HCT116 (cell line): ENCODE measurements around the gene NFE2. TPM values are rescaled to one million over a fixed set of nuclear protein-coding genes. Genes with fewer than 3 reads are reported as not detected.

Experiments
- ATAC-seq: fragments of 200-7000 bp; cut with Tn5 transposase; 2 replicates; pipeline ENCODE4 v1.9.1; 2020; ENCODE audit warnings: mild to moderate bottlenecking, moderate library complexity
- BruUV-seq: library from RNA; stranded (reverse); fragments of 400-500 nt; replicated peaks from 2 replicates; lab custom pipeline; 2021; lab: Mats Ljungman, UMichigan
- CTCF ChIA-PET: fragments of 300-600 bp; sonication (Branson Sonifier 250); formaldehyde crosslinking; loops from one replicate; lab custom pipeline; 2021; ENCODE audit warnings: antibody characterized with exemption; lab: Charles Lee
- POLR2A ChIA-PET: fragments of 300-600, 350-600 bp; sonication (Branson Sonifier 250); formaldehyde crosslinking; loops from one replicate; lab custom pipeline; 2021; ENCODE audit warnings: antibody characterized with exemption; lab: Charles Lee
- RAD21 ChIA-PET, 2 experiments: fragments of 300-600 bp; sonication (Branson Sonifier 250); formaldehyde crosslinking; loops; one replicate each; lab custom pipeline; 2023; ENCODE audit warnings: low total read pairs in 2 of 2; ENCODE audit not compliant: uncharacterized antibody in 2 of 2, unreplicated experiment in 2 of 2, low non-redundant PET in 1 of 2; lab: Charles Lee
- DNase-seq: peaks from one replicate; pipeline ENCODE4 v3.0.0-alpha.2; 2010; ENCODE audit warnings: low read depth, low spot score
- H2AFZ ChIP-seq: fragments of 200-600 bp; shearing (Covaris generic), sonication (generic); 2 replicates; pipeline ENCODE4 v1.6.1; 2017; ENCODE audit warnings: low read depth, mixed run types, mixed read lengths, antibody characterized with exemption, low read length; ENCODE audit not compliant: poor library complexity, severe bottlenecking
- H3K27ac ChIP-seq: 2 replicates; pipeline ENCODE4 v1.5.1; 2012; ENCODE audit warnings: low read depth, low read length
- H3K27me3 ChIP-seq: fragments of 200-600 bp; sonication (generic); 2 replicates; pipeline ENCODE4 v1.6.1; 2016; ENCODE audit warnings: mixed run types, low read length, mixed read lengths; ENCODE audit not compliant: insufficient read depth
- H3K36me3 ChIP-seq, 2 experiments: fragments of 200-500 bp in 1 of 2; fragments of 200-600 bp in 1 of 2; sonication (Bioruptor generic) in 1 of 2; sonication (generic) in 1 of 2; 2 replicates each; pipeline versions ENCODE4 v1.5.1 to v1.6.1; 2014 to 2016; ENCODE audit warnings: low read length in 2 of 2, inconsistent platforms in 1 of 2, mixed read lengths in 1 of 2, mixed run types in 1 of 2; ENCODE audit not compliant: insufficient read depth in 2 of 2, control insufficient read depth in 1 of 2
- H3K4me1 ChIP-seq, 2 experiments: fragments of 200-600 bp in 1 of 2; sonication (generic) in 1 of 2; 2 replicates each; pipeline versions ENCODE4 v1.5.1 to v1.6.1; 2012 to 2017; ENCODE audit warnings: low read length in 2 of 2, inconsistent platforms in 1 of 2, mild to moderate bottlenecking in 1 of 2, mixed read lengths in 1 of 2, mixed run types in 1 of 2, moderate library complexity in 1 of 2; ENCODE audit not compliant: insufficient read depth in 2 of 2, control insufficient read depth in 1 of 2
- H3K4me2 ChIP-seq: fragments of 200-600 bp; sonication (generic); 2 replicates; pipeline ENCODE4 v1.6.1; 2017; ENCODE audit warnings: mixed run types, low read length, mixed read lengths
- H3K4me3 ChIP-seq, 2 experiments: fragments of 200-600 bp in 1 of 2; sonication (generic) in 1 of 2; replicated peaks in 1 of 2; 2 replicates each; pipeline ENCODE4 v1.5.1; 2011 to 2016; ENCODE audit warnings: low read length in 2 of 2, control low read depth in 1 of 2, low read depth in 1 of 2, mild to moderate bottlenecking in 1 of 2, mixed read lengths in 1 of 2, mixed run types in 1 of 2
- H3K79me2 ChIP-seq: fragments of 200-600 bp; sonication (generic); 2 replicates; pipeline ENCODE4 v1.6.1; 2017; ENCODE audit warnings: mild to moderate bottlenecking, mixed run types, low read length, moderate library complexity, mixed read lengths; ENCODE audit not compliant: insufficient read depth
- H3K9ac ChIP-seq: fragments of 200-600 bp; sonication (generic); 2 replicates; pipeline ENCODE4 v1.6.1; 2016; ENCODE audit warnings: low read length, mixed read lengths
- H3K9me2 ChIP-seq: fragments of 200-600 bp; sonication (generic), shearing (Covaris generic); 2 replicates; pipeline ENCODE4 v1.6.1; 2017; ENCODE audit warnings: mixed run types, mild to moderate bottlenecking, moderate library complexity; ENCODE audit not compliant: insufficient read depth
- H3K9me3 ChIP-seq, 2 experiments: fragments of 200-500 bp in 1 of 2; fragments of 200-600 bp in 1 of 2; sonication (Bioruptor generic) in 1 of 2; sonication (generic) in 1 of 2; 2 replicates each; pipeline ENCODE4 v1.6.1; 2014 to 2017; ENCODE audit warnings: low read length in 2 of 2, mixed read lengths in 2 of 2, inconsistent platforms in 1 of 2, low read depth in 1 of 2, mild to moderate bottlenecking in 1 of 2, mixed run types in 1 of 2, moderate library complexity in 1 of 2; ENCODE audit not compliant: control insufficient read depth in 1 of 2, insufficient read depth in 1 of 2
- H4K20me1 ChIP-seq: fragments of 200-600 bp; sonication (generic), shearing (Covaris generic); 2 replicates; pipeline ENCODE4 v1.6.1; 2017; ENCODE audit warnings: mixed run types, mild to moderate bottlenecking, moderate library complexity; ENCODE audit not compliant: insufficient read depth
- CTCF ChIP-seq, 3 experiments: fragments of 200-600 bp in 1 of 3; sonication (generic) in 1 of 3; IDR thresholded peaks in 2 of 3; conservative IDR thresholded peaks in 1 of 3; 2 replicates each; pipeline ENCODE4 v1.5.1; 2012 to 2017; ENCODE audit warnings: low read depth in 2 of 3, low read length in 2 of 3, antibody characterized with exemption in 1 of 3, borderline replicate concordance in 1 of 3, control low read depth in 1 of 3, mild to moderate bottlenecking in 1 of 3, mixed read lengths in 1 of 3, mixed run types in 1 of 3, moderate library complexity in 1 of 3; ENCODE audit not compliant: insufficient read depth in 1 of 3
- ELF1 ChIP-seq: IDR thresholded peaks from 2 replicates; pipeline ENCODE4 v1.6.1; 2012; ENCODE audit warnings: low read depth, borderline replicate concordance
- FOSL1 ChIP-seq: IDR thresholded peaks from 2 replicates; pipeline ENCODE4 v1.6.1; 2012; ENCODE audit warnings: low read depth
- POLR2AphosphoS5 ChIP-seq: IDR thresholded peaks from 2 replicates; pipeline ENCODE4 v1.6.1; 2011; ENCODE audit warnings: mild to moderate bottlenecking, low read depth, low read length, moderate library complexity
- SIN3A ChIP-seq: IDR thresholded peaks from 2 replicates; pipeline ENCODE4 v1.6.1; 2012; ENCODE audit warnings: low read depth
- intact Hi-C: fragments of 100-400 bp; cut with micrococcal nuclease; formaldehyde crosslinking; loops from 2 replicates; pipeline ENCODE4 v1.10.0; 2022
- total RNA-seq: library from RNA; stranded (reverse); gene quantifications from one replicate; pipeline ENCODE4 v1.2.1, GENCODE V29; 2021; ENCODE audit not compliant: unreplicated experiment
- TF ChIP-seq, protein P1 (sequence below): IDR thresholded peaks from 2 replicates; pipeline ENCODE4 v1.6.1; 2012

Gene NFE2
- total RNA-seq, 1 experiment from 2014 or later: 1.3 TPM

- intact Hi-C loops: loop anchor here (5.0 kb wide), 1 partner anchor 34 kb away; the partner anchor contains the start of gene GPR84
- H3K4me3 ChIP-seq: peak overlapping the region; percentile 10 to 58
- H3K27me3 ChIP-seq: no peaks in the 10 kb centered on the region
- peak overlapping the region; percentile 68 for H3K9ac ChIP-seq
- ChIA-PET RAD21 (interaction anchor here in 1 of 2 experiments (0.7 kb wide), 2 partner anchors 16 to 69 kb away, joined by 3 read pairs; no protein-coding TSS in a partner anchor), CTCF (interaction anchor here (0.7 to 5.5 kb wide), 4 partner anchors 7 to 77 kb away, joined by 3 to 63 read pairs (median 3); no protein-coding TSS in a partner anchor), POLR2A (interaction anchor here (0.9 to 5.9 kb wide), 4 partner anchors 8 to 48 kb away, joined by 4 to 73 read pairs (median 12); partner anchors contain the start of genes CBX5 and HNRNPA1)
- H3K4me1 ChIP-seq: peaks cover 46 to 64% of the 10 kb centered on the region in 2 experiments
- no peak for ATAC-seq
- peaks cover 83% of the 10 kb centered on the region for H3K79me2 ChIP-seq
- TF ChIP-seq POLR2AphosphoS5 (0 out of 2 replicates have a peak, but pooled peaks have one; percentile 2), ELF1 (no peak), CTCF (IDR thresholded peaks at IDR 0.05 in 2 of 3, conservative IDR thresholded peaks at IDR 0.05 in 1 of 3; ENCODE audit: borderline replicate concordance in 1 of 3, insufficient read depth in 1 of 3, low read depth in 2 of 3, low read length in 2 of 3) (no peak), FOSL1 (no peak), SIN3A (peak; percentile 53; the same call in 1 of the 2 replicates)
- TF ChIP-seq, protein P1, sequence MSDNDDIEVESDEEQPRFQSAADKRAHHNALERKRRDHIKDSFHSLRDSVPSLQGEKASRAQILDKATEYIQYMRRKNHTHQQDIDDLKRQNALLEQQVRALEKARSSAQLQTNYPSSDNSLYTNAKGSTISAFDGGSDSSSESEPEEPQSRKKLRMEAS: peak; percentile 5; the same call in 1 of the 2 replicates
- peaks cover 6 to 12% of the 10 kb centered on the region in 2 experiments; a peak in 3 of 4 replicates for H3K36me3 ChIP-seq
- BruUV-seq: no TSS peak
- no peaks in the 10 kb centered on the region for H3K9me3 ChIP-seq
- H3K4me2 ChIP-seq: peak overlapping the region; percentile 80
- no peaks in the 10 kb centered on the region for H3K9me2 ChIP-seq
- peak overlapping the region; percentile 77 for H3K27ac ChIP-seq
- no peak for DNase-seq
- no peak overlapping the region for H2AFZ ChIP-seq
- 0 out of 2 replicates have a peak, but pooled peaks cover 3% of the 10 kb centered on the region for H4K20me1 ChIP-seq
Measured at GRCh38 chr12:54328595-54329337, 28.0 kb upstream of the NFE2 start.
